SU-DHL-6 (cell line): ENCODE measurements around the gene CALML3.

Experiments used
- EZH2phosphoT487 ChIP-seq: fragments of 200-600 bp; sonication (generic), shearing (Covaris generic); conservative IDR thresholded peaks from 2 replicates; pipeline ENCODE4 v1.6.1; 2018; ENCODE audit warnings: mild to moderate bottlenecking, antibody characterized with exemption, low read length, moderate library complexity, mixed read lengths
- TF ChIP-seq, protein P1 (sequence below): fragments of 200-600 bp; sonication (generic); IDR thresholded peaks from one replicate; pipeline ENCODE4 v1.5.1; 2017; ENCODE audit warnings: antibody characterized with exemption, mild to moderate bottlenecking, low read length, moderate library complexity; ENCODE audit not compliant: insufficient read depth, poor library complexity, severe bottlenecking

DNA sequence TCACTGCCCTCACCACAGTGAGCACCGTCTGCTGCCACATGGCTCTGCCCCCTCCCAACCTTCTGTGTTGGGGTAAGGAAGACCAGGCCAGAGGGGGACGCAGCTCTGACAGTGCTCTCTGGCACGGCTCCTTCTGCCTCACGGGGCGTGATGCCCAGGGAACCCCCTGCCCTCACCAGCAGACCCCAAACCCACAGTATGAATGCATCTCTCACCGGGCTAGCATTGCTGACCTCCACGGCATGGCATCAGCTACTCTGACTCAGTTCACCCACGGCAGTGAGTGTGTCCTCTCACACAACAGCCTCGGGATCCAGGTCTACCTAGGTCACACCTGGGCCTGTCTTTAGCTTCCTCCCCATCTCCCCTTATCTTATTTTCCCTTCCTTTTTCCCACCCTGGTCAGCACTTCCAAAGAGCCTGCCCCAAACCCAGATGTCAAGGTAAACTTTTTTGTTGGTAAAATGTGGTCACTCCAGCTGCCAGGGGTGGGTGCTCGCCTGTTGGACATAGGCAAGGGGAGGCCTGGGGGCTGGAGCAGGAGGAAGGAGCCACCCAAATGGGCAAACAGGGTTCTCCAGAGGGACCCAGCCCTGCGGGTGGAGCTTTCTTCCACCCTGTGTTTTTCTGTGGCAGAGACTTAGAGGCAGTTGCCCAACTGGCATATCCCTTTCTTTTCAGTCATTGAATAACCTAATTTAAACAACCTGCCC is 4.4 kb downstream of the CALML3 start:
- TF ChIP-seq, protein P1, sequence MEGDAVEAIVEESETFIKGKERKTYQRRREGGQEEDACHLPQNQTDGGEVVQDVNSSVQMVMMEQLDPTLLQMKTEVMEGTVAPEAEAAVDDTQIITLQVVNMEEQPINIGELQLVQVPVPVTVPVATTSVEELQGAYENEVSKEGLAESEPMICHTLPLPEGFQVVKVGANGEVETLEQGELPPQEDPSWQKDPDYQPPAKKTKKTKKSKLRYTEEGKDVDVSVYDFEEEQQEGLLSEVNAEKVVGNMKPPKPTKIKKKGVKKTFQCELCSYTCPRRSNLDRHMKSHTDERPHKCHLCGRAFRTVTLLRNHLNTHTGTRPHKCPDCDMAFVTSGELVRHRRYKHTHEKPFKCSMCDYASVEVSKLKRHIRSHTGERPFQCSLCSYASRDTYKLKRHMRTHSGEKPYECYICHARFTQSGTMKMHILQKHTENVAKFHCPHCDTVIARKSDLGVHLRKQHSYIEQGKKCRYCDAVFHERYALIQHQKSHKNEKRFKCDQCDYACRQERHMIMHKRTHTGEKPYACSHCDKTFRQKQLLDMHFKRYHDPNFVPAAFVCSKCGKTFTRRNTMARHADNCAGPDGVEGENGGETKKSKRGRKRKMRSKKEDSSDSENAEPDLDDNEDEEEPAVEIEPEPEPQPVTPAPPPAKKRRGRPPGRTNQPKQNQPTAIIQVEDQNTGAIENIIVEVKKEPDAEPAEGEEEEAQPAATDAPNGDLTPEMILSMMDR: no peak
- no peak for TF ChIP-seq EZH2phosphoT487
